EL (cell line): ENCODE data around the gene HEATR1.
"Not testable (repeated sequence)": the region's sequence is repeated elsewhere in the genome, so short reads cannot be mapped to it uniquely, and the experiment has no call there.

Experiments used
- DNase-seq: peaks from one replicate; pipeline ENCODE4 v3.0.0-alpha.2; 2016

Gene HEATR1

GRCh38 chr1:236504338-236504737 is 100.0 kb downstream of the HEATR1 start:
- DNase-seq: not testable (repeated sequence)

GRCh38 chr1:236502972-236503639 is 101.2 kb downstream of the HEATR1 start:
- peak; percentile 87 for DNase-seq

DNA sequence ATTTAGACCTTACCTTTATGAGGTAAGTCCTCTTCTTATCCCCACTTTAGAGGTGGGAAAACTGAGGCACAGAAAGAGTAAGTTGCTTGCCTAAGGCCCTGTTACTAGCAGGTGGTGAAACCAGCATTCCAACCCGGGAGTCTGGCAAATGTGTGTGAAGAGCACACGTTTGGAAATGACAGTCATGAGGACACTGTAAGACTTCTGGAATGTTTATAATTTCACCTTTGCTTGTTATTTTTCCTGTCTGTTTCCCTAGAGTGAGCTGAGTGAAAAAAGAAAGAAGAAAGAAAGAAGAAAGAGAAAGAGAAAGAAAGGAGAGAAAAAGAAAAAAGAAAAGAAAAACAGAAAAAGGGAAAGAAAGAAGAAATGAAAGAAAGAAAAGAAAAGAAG is 101.7 kb downstream of the HEATR1 start:
- peak; percentile 50 for DNase-seq

DNA sequence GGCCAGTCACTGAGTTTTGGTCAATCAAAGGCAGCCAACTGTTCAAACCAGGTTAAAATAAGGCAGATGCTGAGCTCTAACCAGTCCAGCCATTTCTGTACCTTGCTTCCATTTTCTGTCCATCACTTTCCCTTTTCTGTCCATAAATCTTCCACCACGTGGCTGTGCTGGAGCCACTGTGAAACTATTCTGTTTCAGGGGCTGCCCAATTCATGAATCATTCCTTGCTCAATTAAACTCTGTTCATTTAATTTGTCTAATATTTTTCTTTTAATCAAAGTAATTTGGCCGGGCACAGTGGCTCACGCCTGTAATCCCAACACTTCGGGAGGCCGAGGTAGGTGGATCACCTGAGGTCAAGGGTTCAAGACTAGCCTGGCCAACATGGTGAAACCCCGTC is 103.2 kb downstream of the HEATR1 start:
- DNase-seq: no peak
